HG03469 (cell line): Measurements from ENCODE around the gene DNAL1.
"Not testable (repeated sequence)": the region's sequence is repeated elsewhere in the genome, so short reads cannot be mapped to it uniquely, and the experiment has no call there.

Source experiments
- ATAC-seq: cut with Tn5 transposase; IDR thresholded peaks from one replicate; pipeline ENCODE4 v1.9.1; 2021; ENCODE audit warnings: mild to moderate bottlenecking, moderate library complexity, moderate number of reproducible peaks; ENCODE audit not compliant: unreplicated experiment

Gene DNAL1

GRCh38 chr14:73696466-73697400 is 51.9 kb downstream of the DNAL1 start:
- peak; percentile 63 for ATAC-seq

GRCh38 chr14:73700325-73700724 is 55.5 kb downstream of the DNAL1 start:
- ATAC-seq = no peak

DNA sequence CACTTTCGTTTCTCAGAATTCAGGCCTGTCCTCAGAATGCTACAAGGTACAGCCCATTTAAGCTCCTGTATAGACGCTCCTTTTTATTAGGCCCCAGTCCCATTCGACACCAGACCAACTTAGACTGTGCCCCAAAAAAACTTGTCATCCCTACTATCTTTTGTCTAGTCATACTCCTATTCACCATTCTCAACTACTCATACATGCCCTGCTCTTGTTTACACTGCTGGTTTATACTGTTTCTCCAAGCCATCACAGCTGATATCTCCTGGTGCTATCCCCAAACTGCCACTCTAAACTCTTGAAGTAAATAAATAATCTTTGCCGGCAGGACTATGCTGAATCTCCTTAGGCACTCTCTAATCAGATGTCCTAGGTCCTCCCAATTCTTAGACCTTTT is 63.3 kb downstream of the DNAL1 start:
- not testable (repeated sequence) for ATAC-seq

DNA sequence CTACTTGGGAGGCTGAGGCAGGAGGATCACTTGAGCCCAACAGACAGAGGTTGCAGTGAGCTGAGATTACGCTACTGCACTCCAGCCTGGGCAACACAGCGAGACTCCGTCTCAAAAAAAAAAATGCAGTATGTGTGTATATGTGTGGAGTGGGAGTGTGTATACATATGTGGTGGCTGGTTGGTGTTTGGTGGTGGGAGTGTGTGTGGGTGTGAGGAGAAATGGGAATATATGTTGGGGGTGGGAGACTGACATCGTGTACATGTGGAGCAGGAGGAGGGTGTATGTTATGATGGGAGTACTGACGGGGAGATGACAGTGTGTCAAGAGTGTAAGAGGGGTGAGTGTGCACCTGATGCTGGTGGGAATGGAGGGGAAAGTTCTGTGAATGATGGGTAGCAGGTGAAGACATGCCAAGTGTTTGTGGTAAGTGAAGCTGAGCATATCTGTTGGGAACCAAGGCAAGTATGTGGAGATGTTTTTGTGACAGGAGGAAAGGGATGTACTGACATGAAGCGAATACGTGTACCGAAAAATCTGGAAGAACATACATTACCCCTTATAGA is 65.2 kb downstream of the DNAL1 start:
- ATAC-seq = no peak

DNA sequence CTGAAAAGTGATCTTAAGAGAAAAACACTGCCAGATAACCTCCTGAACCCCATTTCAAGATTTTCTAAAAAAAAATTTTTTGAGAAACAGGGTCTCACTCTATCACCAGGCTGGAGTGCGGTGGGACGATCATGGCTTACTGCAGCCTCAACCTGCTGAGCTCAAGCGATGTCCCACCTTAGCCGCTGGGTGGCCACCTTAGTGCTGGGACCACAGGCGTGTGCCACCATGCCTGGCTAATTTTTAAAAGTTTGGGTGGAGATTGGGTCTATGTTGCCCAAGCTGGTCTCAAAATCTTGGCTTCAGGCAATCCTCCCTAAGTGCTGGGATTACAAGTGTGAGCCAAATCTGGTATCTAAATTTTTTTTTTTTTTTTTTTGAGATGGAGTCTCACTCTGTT is 66.0 kb downstream of the DNAL1 start:
- ATAC-seq = no peak

GRCh38 chr14:73712071-73712506 is 67.3 kb downstream of the DNAL1 start:
- no peak for ATAC-seq

GRCh38 chr14:73712540-73713180 is 67.9 kb downstream of the DNAL1 start:
- ATAC-seq = no peak

DNA sequence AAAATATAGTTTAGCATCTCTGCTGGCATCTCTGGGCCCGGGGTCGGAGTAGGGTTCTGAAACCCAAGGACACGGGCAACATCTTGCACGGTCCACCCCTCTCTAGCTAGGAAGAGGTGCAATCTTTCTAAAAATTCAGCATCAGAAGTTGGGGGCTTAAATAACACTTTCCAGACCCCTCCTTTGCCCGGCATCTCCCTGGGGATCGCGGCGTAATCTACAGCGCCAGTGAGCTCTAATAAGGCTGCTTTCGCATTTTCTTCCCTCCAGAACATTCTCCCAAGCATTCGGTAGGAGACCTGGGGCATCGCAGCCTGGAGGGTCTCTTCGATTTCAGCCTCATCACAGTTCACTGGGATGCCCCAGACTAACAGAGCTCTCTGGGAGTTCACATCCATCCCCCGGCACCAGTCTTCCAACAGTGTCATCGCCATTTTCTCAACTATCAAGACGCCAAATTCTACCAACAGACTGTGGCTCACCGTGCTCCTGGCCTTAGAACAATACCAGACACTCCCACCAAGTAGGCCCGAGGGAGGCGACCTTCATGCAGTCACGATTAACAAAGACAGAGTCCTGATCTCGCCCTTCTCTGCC is 68.5 kb downstream of the DNAL1 start:
- no peak for ATAC-seq

- ATAC-seq = peak; percentile 33
These were observed 69.2 kb downstream of the DNAL1 start, which contains the start of gene PNMA1 for GRCh38 chr14:73713803-73714655. PNMA1 (minus strand) TSS chr14:73714384; CDS start chr14:73713639, 745 bp downstream.

GRCh38 chr14:73714656-73715081 is 69.9 kb downstream of the DNAL1 start:
- no peak for ATAC-seq

DNA sequence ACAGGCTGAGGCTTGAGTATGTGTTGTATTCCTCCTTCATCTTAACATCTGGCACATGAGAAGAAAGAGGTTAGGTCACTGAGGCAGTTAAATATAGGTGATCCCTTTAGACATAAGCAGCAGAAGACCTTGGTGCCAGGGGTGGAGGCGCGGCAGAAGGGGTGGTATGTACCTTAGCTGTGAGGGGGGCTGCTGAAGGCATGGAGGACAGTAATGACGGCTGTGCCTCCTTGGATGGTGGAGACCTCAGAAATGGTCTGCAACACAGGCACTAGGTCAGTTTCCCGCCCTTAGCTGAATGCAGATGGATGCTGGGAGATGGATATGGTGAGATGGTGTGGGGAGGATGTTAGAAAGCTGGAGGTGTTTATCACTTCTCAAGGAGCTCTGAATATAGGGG is 70.9 kb downstream of the DNAL1 start:
- no peak for ATAC-seq

DNA sequence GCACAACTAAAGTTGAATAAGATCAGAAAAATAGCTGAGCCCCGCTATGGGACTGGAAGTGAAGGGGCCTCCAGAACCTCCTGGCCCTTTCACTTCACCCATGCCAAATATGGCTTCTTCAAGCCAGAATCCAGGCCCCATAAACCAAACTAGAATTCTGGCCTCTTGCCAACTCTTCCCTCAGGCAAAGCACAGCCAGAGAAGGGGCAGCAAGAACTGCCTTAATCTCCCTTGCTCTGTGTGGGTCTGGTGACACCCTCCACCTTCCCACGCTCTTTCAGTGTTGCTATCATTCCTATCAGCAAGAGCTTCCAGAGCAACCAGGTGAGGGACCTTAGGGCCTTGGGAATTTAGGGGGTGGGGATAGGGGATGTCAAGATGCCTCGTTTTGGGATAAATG is 72.5 kb downstream of the DNAL1 start:
- no peak for ATAC-seq

GRCh38 chr14:73717711-73718417 is 73.1 kb downstream of the DNAL1 start:
- no peak for ATAC-seq

DNA sequence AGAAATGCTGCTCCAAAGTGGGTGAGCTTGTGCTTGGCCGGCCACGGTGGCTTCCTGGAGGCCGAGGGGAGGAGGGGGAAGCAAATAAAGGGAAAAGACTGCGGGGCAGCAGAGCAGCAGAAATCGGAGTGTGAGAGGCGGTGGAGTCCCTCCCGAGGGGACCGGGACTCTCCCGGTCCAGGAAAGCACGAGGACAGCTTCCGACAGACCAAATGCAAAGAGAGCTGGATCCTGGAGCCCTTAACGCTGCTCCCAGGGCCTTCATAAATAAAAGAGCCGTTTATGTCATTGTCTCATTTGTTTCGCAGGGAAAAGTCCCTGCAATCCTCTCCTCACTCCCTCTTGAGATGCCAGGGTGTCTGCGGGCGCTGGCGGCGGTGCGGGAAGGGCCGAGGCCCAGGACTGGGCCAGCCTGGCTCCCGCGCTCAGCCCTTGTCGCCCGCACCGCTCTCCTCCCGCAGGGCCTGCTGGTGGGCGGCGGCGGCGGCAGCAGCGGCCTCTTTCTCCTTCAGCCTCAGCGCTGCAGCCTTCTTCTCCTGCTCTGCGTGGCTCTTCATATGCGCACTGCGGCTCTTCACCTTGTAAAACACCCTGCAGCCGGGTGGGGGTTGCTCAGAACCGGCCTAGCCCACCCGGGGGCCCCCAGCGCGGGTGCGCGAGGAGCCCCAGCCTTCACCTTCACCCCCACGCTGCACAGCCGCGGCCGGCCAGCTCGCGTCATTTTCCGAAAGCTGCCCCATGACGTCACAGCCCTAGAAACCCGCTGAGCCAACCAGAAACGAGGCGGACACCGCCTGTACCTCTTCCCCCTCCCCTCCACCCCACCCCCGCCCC is 73.8 kb downstream of the DNAL1 start:
- no peak for ATAC-seq

GRCh38 chr14:73719361-73719760 is 74.6 kb downstream of the DNAL1 start:
- ATAC-seq = no peak

- ATAC-seq = no peak
These were observed 75.0 kb downstream of the DNAL1 start for GRCh38 chr14:73719791-73720190.

GRCh38 chr14:73720636-73721035 is 75.8 kb downstream of the DNAL1 start:
- no peak for ATAC-seq

DNA sequence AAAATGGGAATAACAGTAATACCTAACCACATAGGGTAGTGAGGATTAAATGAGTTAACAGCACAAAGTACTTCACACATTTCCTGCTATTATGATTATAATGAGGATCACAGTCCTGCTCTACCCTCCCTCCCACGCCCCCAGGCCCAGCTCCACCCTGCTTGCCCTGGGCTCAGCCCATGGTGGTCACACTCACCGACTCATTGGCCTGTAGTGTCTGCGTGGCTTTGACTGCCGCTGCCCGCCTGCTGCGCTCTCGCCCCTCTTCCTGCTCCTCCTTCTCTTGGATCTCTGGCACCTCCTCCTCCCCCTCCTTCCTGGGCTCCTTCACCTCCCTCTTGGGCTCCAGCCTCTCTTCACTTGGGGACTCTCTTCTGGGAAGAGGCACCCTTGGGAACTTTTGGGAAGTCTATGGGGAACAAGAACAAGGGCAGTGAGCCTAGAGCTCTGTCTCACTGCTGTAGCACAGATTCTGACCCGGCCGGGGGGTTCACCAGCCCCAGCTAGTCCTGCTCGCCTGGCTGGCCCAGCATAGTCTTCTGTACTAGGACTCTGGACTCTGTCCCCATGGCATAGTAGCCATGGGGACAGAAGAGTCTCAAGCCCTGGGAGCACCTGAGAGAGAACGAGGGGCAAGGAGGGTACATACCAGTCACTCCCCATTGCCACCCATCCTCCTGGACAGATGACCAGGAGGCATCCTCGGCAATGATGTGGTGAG is 76.5 kb downstream of the DNAL1 start:
- no peak for ATAC-seq
